ENCODE data around the gene PACSIN1.

Gene PACSIN1

GRCh38 chr6:34515473-34516387 is 49.9 kb downstream of the PACSIN1 start:
- DNase-seq = no peak

- DNase-seq = no peak
These were observed 50.8 kb downstream of the PACSIN1 start for GRCh38 chr6:34516391-34517324.

- no peak for DNase-seq
These were observed 51.6 kb downstream of the PACSIN1 start for GRCh38 chr6:34517461-34517881.

- no peak for DNase-seq
These were observed 52.1 kb downstream of the PACSIN1 start for GRCh38 chr6:34517966-34518365.

GRCh38 chr6:34518669-34519365 is 52.9 kb downstream of the PACSIN1 start:
- DNase-seq = no peak

GRCh38 chr6:34519971-34520644 is 54.2 kb downstream of the PACSIN1 start:
- no peak for DNase-seq

- no peak for DNase-seq
These were observed 55.0 kb downstream of the PACSIN1 start for GRCh38 chr6:34520645-34521462.

GRCh38 chr6:34521463-34522285 is 55.8 kb downstream of the PACSIN1 start:
- DNase-seq = peak in 1 of 2 donors; percentile 44

- no peak for DNase-seq
These were observed 56.9 kb downstream of the PACSIN1 start for GRCh38 chr6:34522761-34523160.

- no peak for DNase-seq
These were observed 57.7 kb downstream of the PACSIN1 start for GRCh38 chr6:34523441-34524206.

- DNase-seq = no peak
These were observed 58.6 kb downstream of the PACSIN1 start for GRCh38 chr6:34524499-34524898.

GRCh38 chr6:34524971-34525370 is 59.1 kb downstream of the PACSIN1 start:
- no peak for DNase-seq

- no peak for DNase-seq
These were observed 59.7 kb downstream of the PACSIN1 start for GRCh38 chr6:34525431-34526175.

- DNase-seq = no peak
These were observed 60.5 kb downstream of the PACSIN1 start for GRCh38 chr6:34526241-34526972.

GRCh38 chr6:34526992-34527728 is 61.3 kb downstream of the PACSIN1 start:
- peak; percentile 80 to 88 for DNase-seq

- no peak for DNase-seq
These were observed 62.1 kb downstream of the PACSIN1 start for GRCh38 chr6:34527751-34528670.
